Stimulated activated naive CD4-positive, alpha-beta T cell (primary cell): ENCODE data around the gene CAPZA1.

ENCODE experiments used
- DNase-seq, 6 experiments: peaks; one replicate each; lab custom pipeline; 2025; lab: John Stamatoyannopoulos, UW

CAPZA1 gene

DNA sequence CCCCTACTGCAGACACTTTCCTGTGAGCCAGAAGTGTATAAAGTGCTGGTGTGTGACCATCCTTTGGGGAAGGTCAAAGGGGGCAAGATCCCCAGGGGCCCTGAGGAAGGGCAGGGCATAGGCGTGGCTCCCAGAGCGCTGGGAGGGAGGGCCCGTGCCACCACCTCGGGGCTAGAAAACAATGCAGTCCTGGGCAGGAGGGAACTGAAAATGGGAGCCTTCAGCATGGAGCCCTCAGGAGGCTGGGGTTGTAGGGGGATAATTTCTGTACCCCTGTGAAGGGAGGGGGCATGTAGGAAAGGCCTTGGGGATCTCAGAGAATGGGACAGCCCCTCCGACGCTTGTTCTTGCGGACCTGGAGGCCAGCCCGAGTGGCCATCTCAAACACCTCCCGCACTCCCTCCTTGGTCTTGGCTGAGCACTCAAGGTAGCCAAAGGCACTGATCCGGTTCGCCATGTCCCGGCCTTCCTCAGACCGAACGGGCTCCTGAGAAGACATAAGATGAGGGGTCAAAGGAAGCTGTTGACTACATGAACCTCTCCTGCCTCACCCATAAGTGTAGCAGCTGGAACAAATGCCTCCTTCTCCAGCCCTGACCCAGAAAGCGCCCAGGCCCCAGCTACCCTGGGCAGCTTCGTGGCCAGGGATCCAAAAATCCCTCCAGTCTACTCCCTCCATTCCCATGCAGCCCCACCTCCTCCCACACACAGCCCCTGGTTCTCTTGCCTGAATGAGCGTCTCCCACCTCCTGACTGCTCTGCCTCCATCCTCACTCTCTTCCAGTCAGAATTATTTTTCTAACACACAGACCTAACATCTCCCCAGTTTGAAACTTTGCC is 81.8 kb downstream of the CAPZA1 start:
- DNase-seq = no peak

- no peak for DNase-seq
Observed at GRCh38 chr1:112702067-112702395, 82.4 kb downstream of the CAPZA1 start.

DNA sequence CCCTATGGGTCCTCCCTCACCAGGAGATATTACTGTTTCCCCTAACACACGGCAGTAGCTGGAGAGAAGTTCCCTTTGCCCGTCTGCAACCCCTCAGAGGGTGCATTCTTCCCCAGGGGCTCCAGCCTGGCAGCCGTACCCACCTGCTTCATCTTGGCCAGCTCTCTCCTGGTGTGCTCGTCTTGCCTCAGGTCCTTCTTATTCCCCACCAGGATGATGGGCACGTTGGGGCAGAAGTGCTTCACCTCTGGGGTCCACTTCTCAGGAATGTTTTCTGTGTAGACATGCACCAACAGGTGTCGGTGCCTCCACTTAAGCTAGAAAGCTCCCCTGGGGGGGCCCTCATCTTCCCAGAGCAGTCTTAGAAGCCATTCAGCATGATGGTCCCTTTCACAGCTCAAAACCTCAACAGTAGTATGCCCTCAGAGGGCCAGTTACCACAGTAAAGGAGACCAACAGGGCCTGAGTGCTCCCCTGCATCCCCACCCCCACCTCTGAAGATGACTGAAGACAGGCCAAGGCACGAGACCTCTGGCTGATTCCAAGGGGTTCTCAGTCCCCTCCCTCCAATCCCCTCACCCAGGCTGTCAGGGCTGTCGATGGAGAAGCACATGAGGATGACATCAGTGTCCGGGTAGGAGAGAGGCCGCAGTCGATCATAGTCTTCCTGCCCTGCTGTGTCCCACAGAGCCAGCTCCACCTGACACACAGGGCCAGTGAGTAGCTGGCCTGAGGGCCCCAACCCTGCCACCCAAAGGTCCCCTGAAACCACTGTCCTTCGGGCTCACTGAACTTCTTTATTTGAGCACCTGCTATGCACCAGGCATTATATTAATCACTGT is 83.0 kb downstream of the CAPZA1 start:
- DNase-seq = no peak

- no peak for DNase-seq
Observed at GRCh38 chr1:112703706-112704105, 84.1 kb downstream of the CAPZA1 start.

DNA sequence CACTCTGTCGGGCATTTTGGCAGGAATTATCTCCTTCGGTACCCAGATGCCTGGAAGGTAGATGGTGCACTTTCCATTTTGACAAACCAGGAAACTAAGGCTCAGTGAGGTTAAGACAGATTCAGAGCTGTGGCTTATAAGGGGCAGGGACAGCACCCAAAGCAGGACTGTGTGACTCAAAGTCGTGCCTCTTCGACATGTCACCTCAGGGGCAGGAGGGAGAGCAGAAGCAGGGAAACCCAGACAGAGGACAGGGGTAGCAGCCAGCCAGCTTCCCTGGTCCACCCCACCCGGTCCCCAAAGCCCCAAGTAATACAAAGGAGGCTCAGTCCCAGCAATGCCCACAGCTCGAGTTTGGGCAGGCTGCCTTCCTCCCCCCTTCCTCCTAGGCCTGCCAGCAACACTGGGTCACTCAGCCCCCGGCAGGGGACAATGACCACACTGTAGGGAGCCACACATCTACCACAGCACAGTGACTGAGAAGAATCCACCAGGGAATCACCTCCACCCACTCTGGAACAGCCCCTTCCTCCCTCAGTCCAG is 84.8 kb downstream of the CAPZA1 start:
- DNase-seq = no peak

- peak in 5 of 6 experiments; percentile 10 to 58 (median 31) for DNase-seq
Observed at GRCh38 chr1:112704934-112705627, 85.4 kb downstream of the CAPZA1 start.

DNA sequence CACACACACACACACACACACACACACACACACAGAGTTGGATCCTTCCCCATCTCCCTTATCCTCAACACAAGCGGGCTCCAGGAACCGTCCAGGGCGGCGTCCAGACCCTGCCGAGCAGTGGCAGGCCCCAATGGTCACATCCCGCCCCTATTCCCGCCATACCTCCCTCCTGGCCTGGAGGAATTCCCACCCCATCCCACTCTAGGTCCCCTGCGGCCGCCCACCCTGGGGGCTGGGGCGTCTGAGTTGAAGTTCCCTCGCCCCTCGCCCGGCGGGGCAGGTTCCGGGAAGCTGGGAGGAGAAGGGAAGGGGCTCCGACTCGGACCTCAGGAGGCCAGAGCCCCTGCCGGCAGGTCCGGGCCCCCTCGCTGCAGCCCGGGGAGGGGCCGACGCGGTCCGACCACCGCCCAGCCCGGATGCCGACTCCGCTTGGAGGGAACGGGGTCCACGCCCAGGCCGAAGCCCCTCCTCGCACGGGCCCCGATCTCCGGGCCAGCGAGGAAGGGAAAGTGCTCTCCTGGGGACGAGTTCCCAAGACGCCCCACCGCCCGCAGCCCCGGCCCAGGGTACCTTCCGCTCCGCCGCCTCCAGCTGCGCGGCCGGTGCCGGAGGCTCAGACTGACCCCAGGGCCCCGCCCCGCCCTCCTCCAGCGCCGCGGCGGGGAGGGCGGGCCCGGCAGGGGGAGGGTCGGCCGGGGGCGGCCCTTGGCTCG is 87.0 kb downstream of the CAPZA1 start, which contains the start of gene RHOC:
Gene RHOC (minus strand): TSS at position 623 of the 716 bp plus-strand sequence. CDS start 3,328 bp downstream, outside the sequence.
- peak in 3 of 6 experiments; percentile 20 to 42 (median 33) for DNase-seq

GRCh38 chr1:112707221-112708001 is 87.8 kb downstream of the CAPZA1 start:
- peak in 5 of 6 experiments; percentile 27 to 42 (median 41) for DNase-seq

DNA sequence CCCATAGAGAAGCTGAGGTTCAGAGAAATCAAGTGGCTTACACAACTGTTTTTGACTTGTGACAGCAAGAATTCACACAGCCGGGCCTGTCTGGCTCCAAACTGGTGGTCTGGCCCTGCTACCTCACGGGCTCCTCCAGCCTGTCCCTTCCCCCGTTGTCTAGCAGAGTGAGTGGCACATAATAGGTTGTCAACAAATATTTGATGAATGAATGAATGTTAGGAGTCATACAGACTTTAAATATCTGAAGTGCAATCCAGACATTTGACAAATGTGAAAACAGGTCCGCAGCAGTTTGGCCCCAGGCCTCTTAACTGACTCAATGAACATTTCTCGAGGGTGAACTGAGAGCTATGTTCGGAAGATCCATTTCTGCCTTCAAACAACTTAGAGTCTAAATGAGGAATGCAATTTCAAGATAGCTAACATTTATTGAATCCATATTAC is 88.4 kb downstream of the CAPZA1 start:
- no peak for DNase-seq

- no peak for DNase-seq
Observed at GRCh38 chr1:112708489-112708888, 88.9 kb downstream of the CAPZA1 start.

- DNase-seq = no peak
Observed at GRCh38 chr1:112710159-112710558, 90.5 kb downstream of the CAPZA1 start.

DNA sequence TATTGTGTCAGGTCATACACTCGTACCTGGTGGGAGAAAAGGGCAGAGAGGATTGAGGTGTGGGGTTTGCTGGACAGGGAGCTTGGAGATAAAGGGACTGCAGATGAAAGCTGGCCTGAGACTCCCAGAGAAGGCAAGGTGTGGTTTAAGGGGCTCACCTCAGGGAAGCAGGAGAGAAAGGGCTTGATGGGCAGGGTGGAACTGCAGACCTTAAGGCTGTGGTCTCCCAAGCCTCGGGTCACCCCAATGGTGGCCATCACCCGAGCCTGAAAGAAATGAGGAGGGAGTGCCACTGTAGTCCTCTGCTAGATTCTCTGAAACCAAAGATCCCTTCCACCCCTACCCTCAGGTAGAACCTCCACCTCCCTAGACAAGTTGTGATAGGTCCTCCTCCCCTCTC is 91.0 kb downstream of the CAPZA1 start:
- no peak for DNase-seq

DNA sequence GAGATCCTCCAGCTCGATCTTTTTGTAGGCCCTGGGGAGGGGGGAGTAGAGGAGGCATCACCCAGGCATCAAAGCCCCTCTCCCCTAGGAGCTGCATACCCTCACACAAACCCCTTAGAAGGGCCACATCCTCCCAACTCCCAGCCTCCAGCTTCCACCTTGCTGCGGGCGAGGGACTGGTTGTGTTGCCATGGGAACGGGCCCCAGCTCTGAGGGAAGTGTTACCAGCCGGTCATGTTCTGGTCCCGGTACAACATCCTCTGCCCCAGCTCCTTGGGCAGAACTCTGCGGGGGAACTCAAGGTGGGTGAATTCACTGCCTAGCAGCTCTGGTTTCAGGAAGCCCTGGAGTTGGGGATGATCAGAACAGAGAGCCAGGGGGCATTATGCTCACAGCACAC is 91.4 kb downstream of the CAPZA1 start:
- no peak for DNase-seq

DNA sequence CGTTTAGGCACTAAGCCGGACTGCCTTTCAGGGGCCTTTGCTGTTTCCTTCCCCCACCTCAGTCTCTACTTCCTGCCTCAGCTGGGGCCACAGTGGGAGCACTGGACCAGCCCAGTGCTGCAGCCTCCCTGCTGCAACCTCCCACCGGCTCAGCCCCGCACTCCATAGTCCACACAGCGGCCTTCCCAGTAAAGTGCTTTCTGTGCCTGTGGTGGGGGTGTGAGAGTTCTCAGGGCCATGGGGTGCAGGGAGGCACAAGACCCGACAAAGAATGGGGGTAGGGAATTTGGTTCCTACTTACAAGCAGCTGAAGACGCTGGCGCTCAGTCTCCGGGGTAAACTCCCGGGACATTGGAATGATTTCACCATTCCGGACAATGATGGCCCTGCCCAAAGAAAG is 92.0 kb downstream of the CAPZA1 start:
- DNase-seq = no peak

- DNase-seq = no peak
Observed at GRCh38 chr1:112712191-112712590, 92.6 kb downstream of the CAPZA1 start.

DNA sequence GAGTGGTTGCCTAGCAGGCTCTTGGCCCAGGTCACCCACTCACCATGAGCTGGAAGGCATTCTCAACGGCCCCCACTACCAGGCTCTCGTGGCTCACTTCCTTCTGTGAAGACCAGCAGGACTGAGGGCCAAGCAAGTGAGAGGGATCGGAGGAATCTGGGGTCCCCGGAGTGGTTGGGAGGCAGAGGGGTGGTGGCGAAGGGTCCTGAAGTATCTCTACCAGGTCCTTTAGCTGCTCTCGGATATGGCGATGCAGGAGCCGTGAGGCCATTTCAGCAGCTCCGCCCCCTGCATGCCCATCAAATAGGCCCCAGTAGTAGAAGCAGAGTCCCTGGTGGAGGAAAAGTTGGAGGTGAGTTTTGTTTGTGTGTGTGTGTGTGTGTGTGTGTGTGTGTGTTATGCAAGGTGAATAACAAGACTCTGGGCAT is 93.1 kb downstream of the CAPZA1 start:
- no peak for DNase-seq

DNA sequence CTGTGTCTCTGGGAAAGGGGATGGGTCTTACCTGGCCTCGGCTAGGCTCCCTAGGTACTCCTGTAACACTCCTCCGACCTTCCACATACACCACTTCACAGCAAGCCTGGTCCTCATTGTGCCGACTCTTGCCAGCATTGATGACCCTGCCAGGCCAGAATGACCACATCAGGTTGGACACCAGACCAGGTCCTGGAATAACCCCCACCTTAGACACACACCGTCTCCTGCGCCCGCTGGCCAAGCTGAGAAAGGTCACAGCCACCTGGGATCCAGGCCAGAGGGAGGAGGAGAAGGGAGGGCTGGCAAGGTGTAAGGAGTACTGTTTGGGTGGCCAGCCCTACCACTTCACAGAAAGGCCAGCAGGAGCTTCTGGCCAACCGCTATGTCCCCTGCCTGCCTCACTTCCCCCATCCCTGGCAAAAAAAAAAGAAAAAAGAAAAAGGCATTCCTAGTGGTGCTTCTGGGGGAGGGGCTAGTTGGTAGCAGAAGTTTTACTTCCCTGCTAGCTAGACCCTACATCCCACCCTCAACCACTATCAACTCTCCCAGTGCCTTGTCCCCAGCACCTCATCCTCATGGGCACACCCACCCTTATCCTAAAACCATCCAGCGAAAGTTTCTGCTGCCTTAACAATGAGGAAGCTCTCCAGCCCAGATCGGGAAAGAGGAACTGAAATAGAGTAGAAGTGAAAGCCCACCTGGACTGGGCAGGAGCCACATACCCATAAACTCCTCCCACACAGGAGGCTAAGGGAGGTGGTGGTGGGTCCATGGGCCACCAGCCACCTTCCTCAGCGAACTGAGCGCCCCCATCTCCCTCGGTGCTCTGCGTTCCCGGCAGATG is 94.1 kb downstream of the CAPZA1 start:
- no peak for DNase-seq

DNA sequence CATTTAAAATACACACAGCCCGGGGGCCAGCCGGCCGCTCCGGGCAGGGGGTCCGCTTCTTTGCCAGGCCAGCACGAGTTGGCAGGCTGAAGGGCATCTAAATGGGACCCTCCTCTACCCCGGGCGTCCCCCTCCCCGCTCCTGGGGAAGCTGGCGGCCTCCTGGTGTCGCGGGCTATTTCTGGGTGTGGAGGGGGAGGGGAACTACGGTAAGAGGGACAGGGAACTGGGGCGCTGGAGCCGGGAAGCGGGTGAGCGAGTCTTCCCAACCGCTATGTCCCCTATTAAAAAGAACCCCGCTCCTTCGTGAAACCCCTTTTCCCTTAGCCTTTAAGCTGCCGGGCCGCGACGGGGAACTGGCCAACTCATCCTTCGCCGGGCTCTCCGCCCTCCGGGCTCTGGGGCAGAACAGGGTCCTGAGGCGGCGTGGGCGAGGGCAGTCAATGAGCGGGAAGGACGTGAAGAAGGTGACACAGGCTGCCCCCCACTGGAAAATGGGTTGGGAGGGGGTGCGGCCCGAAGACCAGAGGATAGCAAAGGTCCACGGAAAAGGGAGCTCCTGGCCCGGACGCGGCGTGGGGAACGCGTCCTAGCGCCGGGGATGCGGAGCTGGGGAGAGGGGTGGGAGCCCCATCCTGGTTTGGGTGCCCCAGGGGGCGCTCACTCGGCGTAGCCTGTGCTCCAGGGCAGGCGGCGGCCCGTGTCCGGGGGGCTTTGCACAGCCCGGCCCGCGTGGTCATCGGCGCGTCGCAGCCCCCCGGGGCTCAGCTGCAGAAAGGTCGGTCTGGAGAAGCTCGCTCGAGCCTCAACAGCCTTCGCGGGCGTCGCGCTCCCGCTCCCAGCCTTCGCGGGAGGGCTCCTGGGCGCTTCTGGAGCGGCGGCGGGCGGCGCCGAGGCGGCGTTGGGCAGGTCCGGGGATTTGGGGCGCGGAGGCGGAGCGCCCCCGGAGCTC is 95.0 kb downstream of the CAPZA1 start:
- DNase-seq = peak in 2 of 6 experiments; percentile 28 to 46
